GM21515 (cell line): ENCODE measurements around the gene MS4A15.

Experiments used
- ATAC-seq: cut with Tn5 transposase; IDR thresholded peaks from one replicate; pipeline ENCODE4 v1.9.1; 2021; ENCODE audit not compliant: unreplicated experiment

The MS4A15 gene

GRCh38 chr11:60776167-60776566 lies 19.5 kb downstream of the MS4A15 start:
- ATAC-seq = no peak

- ATAC-seq = no peak
Measured at GRCh38 chr11:60777106-60777505, 20.4 kb downstream of the MS4A15 start.

GRCh38 chr11:60777572-60777971 lies 20.9 kb downstream of the MS4A15 start:
- ATAC-seq = no peak

GRCh38 chr11:60780065-60780464 lies 23.4 kb downstream of the MS4A15 start:
- ATAC-seq = no peak

GRCh38 chr11:60780774-60781173 lies 24.1 kb downstream of the MS4A15 start:
- no peak for ATAC-seq

DNA sequence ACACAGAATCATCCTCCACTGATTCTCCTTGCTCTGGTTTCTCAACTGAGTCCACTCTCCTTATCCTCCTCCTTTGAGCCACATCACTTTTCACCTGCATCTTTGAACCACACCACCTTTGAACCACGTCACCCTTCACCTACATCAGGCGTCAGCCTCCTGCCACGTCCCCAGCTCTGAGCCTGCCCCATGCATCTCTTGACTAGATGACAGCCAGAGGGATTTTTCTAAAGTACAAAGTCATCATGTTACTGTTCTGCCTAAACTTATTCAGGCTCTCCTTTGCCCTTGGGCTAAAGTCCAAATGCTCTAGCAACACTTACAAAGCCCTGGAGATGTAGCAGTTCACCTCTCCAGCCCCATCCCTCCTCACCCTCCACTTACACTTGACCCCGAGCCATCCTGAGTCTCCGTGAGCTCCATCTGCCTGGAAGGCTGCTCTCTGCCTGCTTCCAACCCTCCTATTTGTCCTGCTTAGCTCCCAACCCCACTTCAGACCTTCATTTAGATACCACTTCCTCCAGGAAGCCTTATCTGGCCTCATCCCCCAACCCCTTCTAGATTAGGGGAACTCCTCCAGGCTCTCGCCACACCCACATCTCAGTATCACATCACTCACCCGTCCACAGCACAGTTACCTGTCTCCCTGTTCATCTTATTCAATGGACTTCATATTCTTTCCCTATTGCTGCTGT lies 24.8 kb downstream of the MS4A15 start:
- no peak for ATAC-seq

- ATAC-seq = no peak
Measured at GRCh38 chr11:60781981-60782316, 25.3 kb downstream of the MS4A15 start.

DNA sequence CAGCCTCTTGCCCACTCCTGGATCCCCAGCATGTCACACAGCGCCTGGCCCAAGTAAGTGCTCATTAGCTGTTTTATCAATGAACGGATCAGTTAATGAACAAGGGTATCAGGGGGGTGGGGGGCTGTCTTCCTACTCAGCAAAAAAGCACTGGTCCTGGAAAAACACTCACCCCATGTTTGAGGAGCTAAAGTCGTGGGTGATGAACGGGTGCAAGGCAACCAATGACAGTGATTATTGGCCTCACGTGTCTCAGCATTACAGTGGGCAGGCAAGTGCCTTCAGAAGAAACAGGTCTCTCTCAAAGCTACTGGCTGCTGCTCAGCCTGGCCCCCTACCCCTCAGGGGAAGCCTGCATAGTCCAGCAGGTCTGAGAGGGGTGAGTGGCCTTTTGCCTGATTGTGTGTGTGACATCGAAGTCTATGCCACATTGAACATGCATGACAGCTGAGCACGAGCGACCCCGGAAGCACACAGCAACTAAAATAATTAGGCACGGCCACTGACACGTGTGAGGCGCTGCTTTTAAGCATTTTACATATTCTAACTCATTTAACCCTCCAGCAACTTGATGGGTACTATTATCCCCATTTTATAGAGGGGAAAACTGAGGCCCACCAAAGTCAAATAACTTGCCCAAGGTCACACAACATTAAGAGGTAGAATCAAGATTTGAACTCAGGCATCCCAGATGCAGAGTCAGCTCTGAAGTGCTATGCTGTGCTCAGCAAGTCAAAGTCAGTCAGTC lies 25.9 kb downstream of the MS4A15 start:
- no peak for ATAC-seq

DNA sequence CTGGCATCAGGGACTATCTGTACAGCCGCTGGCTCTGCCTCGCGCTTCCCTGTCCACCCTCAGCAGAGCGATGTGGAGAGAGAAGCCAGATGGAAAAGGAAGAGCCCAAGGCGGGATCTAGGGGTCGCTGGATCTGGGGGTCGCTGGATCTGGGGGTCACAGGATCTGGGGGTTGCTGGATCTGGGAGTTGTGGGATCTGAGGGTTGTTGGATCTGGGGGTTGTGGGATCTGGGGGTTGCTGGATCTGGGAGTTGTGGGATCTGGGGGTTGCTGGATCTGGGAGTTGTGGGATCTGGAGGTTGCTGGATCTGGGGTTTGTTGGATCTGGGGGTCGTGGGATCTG lies 26.4 kb downstream of the MS4A15 start:
- ATAC-seq = no peak

DNA sequence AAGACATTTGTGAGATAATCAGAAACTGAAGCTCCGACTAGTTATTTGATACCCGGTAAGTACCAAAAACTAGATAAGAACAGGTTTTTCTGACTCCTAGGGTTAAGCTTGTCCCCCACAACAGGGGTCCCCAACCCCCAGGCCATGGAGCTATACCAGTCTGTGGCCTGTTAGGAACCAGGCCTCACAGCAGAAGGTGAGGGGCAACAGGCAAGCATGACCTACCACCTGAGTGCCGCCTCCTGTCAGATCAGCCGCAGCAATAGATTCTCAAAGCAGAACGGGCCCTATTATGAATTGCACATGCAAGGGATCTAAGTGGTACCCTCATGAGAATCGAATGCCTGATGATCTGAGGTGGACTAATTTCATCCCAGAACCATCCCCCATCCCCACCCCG lies 27.2 kb downstream of the MS4A15 start:
- ATAC-seq = no peak

DNA sequence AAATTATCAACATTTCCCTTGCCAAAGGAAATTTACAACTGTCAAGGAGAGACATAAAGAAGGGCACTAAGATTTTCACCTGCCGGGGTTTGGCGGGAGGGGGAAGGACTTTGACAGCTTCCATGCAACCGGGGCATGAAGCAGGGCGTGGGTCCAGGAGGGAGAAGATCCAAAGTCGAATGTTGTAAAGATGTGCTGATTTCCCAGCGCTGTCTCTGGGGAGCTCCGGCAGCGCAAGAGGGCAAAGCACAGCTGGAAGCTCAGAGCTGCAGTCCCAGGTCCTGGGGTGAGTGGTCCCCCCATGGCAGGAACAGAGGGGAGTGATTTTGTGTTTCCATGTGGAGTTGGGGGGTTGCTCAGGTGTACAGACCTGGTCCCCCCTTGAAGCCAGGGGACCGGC lies 28.5 kb downstream of the MS4A15 start, which contains the start of gene MS4A10:
MS4A10 (plus strand) TSS at position 198 of the 400 bp plus-strand sequence. CDS start 5,003 bp downstream, outside the sequence.
- no peak for ATAC-seq

GRCh38 chr11:60785806-60786361 lies 29.2 kb downstream of the MS4A15 start:
- no peak for ATAC-seq

GRCh38 chr11:60786811-60787567 lies 30.3 kb downstream of the MS4A15 start:
- no peak for ATAC-seq

DNA sequence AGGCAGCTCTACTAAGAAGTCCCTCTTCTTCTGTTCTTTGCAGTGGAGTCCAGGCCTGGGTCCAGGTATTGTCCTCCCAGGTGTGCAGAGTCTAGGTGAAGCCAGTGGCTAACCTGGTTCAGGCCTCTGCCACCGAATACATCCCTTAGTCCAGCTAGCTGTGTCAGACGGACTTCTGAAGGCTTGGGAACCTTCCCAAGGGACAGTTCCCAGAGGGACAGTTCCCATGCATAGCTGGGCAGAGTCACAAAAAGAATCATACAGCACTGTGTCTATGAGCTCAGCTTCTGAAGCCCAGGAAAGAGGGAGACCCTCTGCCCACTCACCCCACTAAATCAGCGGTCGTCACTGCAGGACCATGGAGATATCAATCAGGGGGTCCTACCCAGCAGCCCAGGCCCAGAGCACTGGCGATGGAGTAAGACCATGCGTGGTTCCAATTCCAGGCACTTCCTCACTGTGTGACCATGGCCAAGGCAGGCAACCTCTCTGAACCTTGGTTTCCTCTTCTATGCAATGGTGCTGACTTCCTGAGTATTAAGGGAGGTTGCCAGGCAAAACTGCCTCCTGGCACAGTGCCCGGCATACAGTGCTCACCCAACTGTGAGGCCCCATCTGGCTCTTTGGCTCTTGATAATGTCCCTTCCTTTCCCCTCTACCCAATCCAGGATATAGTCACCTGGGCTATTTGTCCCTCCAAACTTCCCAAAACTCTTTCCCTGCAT lies 31.9 kb downstream of the MS4A15 start:
- no peak for ATAC-seq

DNA sequence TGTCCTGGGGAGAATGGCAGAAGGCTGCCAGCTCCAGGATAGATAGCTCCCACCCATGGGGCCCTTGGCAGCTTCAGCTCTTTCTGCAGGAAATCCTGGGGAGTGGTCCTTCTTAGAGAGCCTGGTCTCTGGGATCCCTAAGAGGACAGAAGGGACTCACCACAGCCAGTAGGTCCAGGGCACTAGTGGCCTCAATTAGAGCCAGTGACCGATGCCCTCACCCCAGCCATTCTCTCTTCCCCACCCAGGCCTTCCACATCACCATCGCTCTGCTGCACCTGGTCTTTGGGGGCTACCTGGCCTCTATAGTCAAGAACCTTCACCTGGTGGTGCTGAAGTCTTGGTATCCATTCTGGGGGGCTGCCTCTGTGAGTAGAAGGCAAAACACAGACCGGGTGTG lies 34.1 kb downstream of the MS4A15 start:
- ATAC-seq = no peak

GRCh38 chr11:60791153-60791933 lies 34.7 kb downstream of the MS4A15 start:
- no peak for ATAC-seq

- ATAC-seq = no peak
Measured at GRCh38 chr11:60792521-60792920, 35.9 kb downstream of the MS4A15 start.

- no peak for ATAC-seq
Measured at GRCh38 chr11:60795291-60795690, 38.6 kb downstream of the MS4A15 start.

DNA sequence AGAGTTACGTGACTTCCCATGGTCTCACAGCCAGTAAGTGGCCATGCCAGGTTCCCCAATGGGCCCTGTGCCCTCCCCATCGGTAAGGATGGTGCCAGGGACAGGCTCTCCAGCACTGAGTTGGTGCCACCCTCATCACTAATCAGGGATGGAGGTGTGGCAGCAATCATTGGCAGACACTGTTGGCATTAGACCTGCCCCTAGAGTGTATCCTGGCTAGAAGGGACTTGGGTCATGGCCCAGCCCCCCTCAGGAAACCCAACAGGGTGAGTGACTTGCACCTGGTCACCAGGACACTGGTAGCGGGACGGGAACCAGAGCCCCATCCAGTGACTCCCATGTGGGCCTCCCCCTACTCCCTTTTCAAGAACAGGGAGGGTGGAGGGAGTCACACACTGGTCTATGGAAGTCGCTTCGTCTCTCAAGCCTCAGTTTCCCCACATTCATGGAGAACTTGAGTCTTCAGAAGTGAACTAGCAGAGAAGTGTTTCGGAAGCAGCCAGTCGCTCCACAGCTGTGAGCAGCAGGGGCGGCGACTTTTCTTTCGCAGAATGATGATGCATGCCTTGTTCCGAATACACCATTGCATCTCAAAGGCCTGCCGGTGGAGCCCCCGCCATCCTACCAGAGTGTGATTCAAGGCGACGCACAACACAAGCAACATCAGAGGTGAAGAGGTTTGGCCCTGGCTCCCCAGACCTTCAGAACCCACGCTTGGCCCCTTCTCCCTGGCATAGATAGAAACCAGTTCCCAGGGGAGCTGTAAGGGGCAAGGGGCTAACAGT lies 41.4 kb downstream of the MS4A15 start:
- ATAC-seq = no peak
